ENCODE measurements around the gene APRT.

- TF ChIP-seq CTCF (IDR thresholded peaks at IDR 0.05; ENCODE audit: low read depth, low read length): no peak
- no peak for TF ChIP-seq EZH2phosphoT487 (IDR thresholded peaks at IDR 0.05; ENCODE audit: low read depth)
These were observed 2.0 kb downstream of the APRT start for GRCh38 chr16:88809676-88810165.

Data from OCI-LY3 (cell line).